Measurements from ENCODE around the gene CDC14B. TPM values are rescaled to one million over a fixed set of nuclear protein-coding genes. Genes with fewer than 3 reads are reported as not detected.

Gene CDC14B
- total and polyA plus RNA-seq, 2 of the 4 experiments (the other 2 are of a cell fraction), result 9.7 to 26.3 TPM

GRCh38 chr9:96457266-96457665 is 162.4 kb downstream of the CDC14B start:
- Histone ChIP-seq H2AK5ac (ENCODE audit: low read depth, low read length) (no peak overlapping the region), H4K5ac (ENCODE audit: low read depth, low read length) (no peak overlapping the region; the same call in 1 of the 2 replicates), H3K9me3 (ENCODE audit: control insufficient read depth, insufficient read depth, low read length) (no peaks in the 10 kb centered on the region), H2AK9ac (replicated peaks; ENCODE audit: low read depth, low read length, poor library complexity) (no peak overlapping the region), H4K20me1 (ENCODE audit: insufficient read depth, low read length) (no peaks in the 10 kb centered on the region), H4K8ac (ENCODE audit: low read depth in 2 of 2, low read length in 2 of 2) (no peak overlapping the region), H3K23ac (ENCODE audit: low read depth, low read length) (no peak overlapping the region), H2BK120ac (ENCODE audit: low read depth, low read length) (no peak overlapping the region), H2BK15ac (ENCODE audit: low read depth, low read length) (no peak overlapping the region), H3K27ac (ENCODE audit: insufficient read depth, low read length) (no peak overlapping the region), H3K36me3 (ENCODE audit: control insufficient read depth, insufficient read depth, low read length) (0 out of 2 replicates have a peak, but pooled peaks cover 1% of the 10 kb centered on the region), H2BK5ac (ENCODE audit: low read depth, low read length, poor library complexity, severe bottlenecking) (no peak overlapping the region), H3K4me3 (ENCODE audit: insufficient read depth, low read depth, low read length) (no peak overlapping the region), H3K14ac (replicated peaks; ENCODE audit: low read depth, low read length) (no peak overlapping the region), H3K27me3 (ENCODE audit: control insufficient read depth, insufficient read depth, low read length) (no peaks in the 10 kb centered on the region), H3K79me1 (ENCODE audit: low read depth in 1 of 2, low read length in 2 of 2) (peaks cover 8 to 54% of the 10 kb centered on the region in 2 experiments; a peak in 3 of 4 replicates), H3K9me1 (ENCODE audit: insufficient read depth, low read length) (peaks cover 5% of the 10 kb centered on the region; the same call in 1 of the 2 replicates), H3K9ac (ENCODE audit: low read depth, low read length) (no peak overlapping the region), H3K4ac (ENCODE audit: low read depth, low read length) (no peak overlapping the region), H3K4me1 (ENCODE audit: control insufficient read depth, insufficient read depth, low read length) (peaks cover 8% of the 10 kb centered on the region), H2AFZ (replicated peaks; ENCODE audit: low read length, poor library complexity) (no peak overlapping the region), H4K91ac (ENCODE audit: insufficient read depth, low read depth, low read length) (no peak overlapping the region), H3K18ac (ENCODE audit: low read depth, low read length) (no peak overlapping the region), H3K4me2 (ENCODE audit: low read depth, low read length) (no peak overlapping the region), H3K56ac (ENCODE audit: extremely low read depth, insufficient read depth, low read length) (no peak overlapping the region), H2BK20ac (ENCODE audit: low read depth, low read length) (no peak overlapping the region)
- intact Hi-C loops (cut with micrococcal nuclease) (no loop called here), dilution Hi-C loops (cut with HindIII; ENCODE audit: low sequenced_read_pairs, unreplicated experiment) (no loop called here), in situ Hi-C loops (cut with MboI; ENCODE audit: low sequenced_read_pairs) (no loop called here)
- DNase-seq (no peak), ATAC-seq (ENCODE audit: low read depth) (no peak)
- BruUV-seq (replicated peaks), result no TSS peak
- POLR2A ChIA-PET (ENCODE audit: unreplicated experiment), result no interaction called here
- 100% methylated on average over 3 of the region's 4 CpGs; no CpG with 5 or more reads in 1 of the 2 experiments for WGBS, 2 experiments (ENCODE audit: extremely low coverage in 2 of 2, insufficient read length in 1 of 2)
- TF ChIP-seq BHLHE40 (IDR thresholded peaks at IDR 0.05; ENCODE audit: low read depth, low read length) (no peak), NFE2L2 (IDR thresholded peaks at IDR 0.05; ENCODE audit: low read depth, low read length) (no peak), MAZ (IDR thresholded peaks at IDR 0.05; ENCODE audit: borderline replicate concordance, low read depth, low read length) (no peak), FOS (IDR thresholded peaks at IDR 0.05; ENCODE audit: low read depth, low read length) (no peak), RFX5 (IDR thresholded peaks at IDR 0.05; ENCODE audit: low read depth, low read length) (no peak)
- CTCF ChIA-PET, result no interaction called here

Data from IMR-90 (cell line).